Left ventricle myocardium superior (tissue), 1 donor: Measurements from ENCODE around the gene RHEB. TPM values are rescaled to one million over a fixed set of nuclear protein-coding genes. Genes with fewer than 3 reads are reported as not detected.

Experiments
- ATAC-seq: fragments of 200-7000 bp; cut with Tn5 transposase; one replicate; pipeline ENCODE4 v1.9.1; 2020; ENCODE audit warnings: mild to moderate bottlenecking, moderate library complexity
- DNase-seq: peaks from one replicate; pipeline ENCODE4 v3.0.0-alpha.2; 2020
- intact Hi-C: fragments of 100-400 bp; cut with micrococcal nuclease; formaldehyde crosslinking; loops from one replicate; pipeline ENCODE4 v1.11.0; 2022
- total RNA-seq: library from RNA; stranded (reverse); fragmentation: NEBNext Ultra II Directional; extraction: Animal tissue kit (Norgen Biotek cat#: 25700); gene quantifications from one replicate; pipeline ENCODE4 v1.2.1, GENCODE V29; 2021
- donor health status: DM: no; HTN: yes; CAD: no; lungs with severe emphysema.

The RHEB gene
- total RNA-seq, 1 donor from 2014 or later, result 116 TPM

DNA sequence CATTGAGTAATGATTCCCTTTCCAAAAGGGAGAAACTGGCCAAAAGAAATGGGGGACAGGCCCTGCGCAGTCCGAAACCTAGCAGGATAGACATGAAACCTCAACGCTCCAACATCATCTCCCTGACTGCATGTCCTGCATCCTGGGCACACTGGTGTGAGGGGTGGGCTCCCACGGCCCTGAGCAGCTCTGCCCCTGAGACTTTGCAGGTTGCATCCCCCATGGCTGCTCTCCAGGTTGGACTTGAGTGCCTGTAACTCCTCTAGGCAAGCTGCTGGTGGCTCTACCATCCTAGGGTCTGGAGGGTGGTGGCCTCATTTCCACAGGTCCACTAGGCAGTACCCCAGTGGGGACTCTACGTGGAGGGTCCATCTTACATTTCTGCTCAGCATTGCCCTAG lies 63.4 kb downstream of the RHEB start:
- intact Hi-C loops, result no loop called here
- no peak for DNase-seq
- no peak for ATAC-seq

DNA sequence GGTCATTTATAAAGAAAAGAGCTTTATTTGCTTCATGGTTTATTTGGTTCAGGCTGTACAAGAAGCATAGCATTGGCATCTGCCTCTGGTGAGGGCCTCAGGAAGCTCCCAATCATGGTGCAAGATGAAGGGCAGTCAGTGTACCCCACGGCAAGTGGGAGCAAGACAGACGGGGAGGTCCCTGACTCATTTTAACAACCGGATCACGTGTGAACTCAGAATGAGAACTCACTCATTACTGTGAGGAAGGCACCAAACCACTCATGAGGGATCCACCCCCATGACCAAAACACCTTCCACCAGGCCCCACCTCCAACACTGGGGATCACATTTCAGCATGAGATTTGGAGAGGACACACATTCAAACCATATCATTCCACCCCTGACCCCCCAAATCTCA lies 64.0 kb downstream of the RHEB start:
- no peak for ATAC-seq
- intact Hi-C loops, result no loop called here
- DNase-seq, result no peak

DNA sequence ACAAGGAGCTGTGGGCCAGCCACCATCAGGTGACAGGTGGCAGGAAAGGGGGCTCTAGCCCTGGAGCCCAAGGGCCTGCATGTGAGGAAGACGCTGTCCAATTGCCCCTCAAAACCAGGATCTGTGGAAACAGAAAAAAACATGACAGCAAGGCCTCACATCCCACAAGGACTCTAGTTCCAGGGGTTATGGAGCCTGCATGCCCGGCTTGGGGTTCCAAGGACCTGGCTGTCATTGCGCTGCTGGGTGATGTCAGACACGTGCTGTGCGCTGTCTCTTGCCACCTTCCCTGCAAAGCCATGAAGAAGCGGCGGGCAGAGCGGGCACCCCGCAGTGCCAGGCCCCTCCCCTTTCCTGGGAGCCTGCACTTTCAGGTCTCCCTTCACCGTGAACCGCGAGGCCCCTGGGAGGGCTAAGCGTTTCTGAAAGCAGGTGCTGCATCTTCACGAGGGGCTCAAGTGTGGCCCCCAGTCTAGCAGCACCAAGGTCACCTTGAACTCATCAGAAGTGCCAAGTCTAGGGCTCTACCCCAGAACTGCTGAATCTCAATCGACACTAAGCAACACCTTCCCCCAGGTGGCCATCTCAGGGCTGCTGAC lies 64.7 kb downstream of the RHEB start:
- DNase-seq, result no peak
- no peak for ATAC-seq
- intact Hi-C loops, result no loop called here

DNA sequence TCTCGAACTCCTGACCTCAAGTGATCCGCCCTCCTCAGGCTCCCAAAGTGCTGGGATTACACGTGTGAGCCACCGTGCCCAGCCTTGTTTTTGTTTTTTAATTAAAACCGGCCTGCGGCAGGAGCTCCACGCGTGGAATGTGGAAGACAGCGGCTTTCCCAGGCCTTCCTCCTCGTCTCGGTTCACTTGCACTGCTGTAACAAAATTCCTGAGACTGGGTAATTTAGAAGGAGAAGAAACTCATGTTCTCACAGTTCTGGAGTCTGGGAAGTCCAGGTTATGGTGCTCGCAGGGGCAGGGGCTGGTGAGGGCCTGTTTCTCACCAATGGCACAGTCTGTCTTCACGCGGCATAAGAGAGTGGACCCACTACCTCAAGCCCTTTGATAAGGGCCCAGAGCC lies 65.4 kb downstream of the RHEB start:
- no peak for ATAC-seq
- intact Hi-C loops, result no loop called here
- no peak for DNase-seq

DNA sequence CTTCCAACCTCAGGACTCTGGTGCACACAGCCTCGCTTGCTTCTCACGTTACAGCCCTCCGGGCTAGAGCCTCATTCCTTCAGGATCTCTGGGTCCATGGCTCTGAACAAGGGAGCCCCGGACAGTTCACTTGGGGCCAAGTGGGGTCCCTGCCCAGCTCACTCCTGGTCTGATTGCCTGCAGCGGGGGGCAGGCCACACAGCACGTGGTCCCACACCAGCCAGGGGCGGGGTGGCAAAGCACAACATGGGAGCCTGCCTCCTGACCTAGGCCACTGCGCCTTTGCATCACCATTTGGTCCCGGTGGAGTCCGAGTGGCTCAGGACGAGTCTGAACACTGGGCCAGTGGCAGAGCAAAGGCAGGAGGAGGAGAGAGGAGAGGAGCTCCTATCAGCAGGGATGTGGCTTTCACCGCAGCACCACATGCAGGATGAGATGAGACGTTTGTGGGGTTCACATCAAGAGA lies 66.3 kb downstream of the RHEB start:
- intact Hi-C loops, result no loop called here
- DNase-seq (no peak), ATAC-seq (no peak)

DNA sequence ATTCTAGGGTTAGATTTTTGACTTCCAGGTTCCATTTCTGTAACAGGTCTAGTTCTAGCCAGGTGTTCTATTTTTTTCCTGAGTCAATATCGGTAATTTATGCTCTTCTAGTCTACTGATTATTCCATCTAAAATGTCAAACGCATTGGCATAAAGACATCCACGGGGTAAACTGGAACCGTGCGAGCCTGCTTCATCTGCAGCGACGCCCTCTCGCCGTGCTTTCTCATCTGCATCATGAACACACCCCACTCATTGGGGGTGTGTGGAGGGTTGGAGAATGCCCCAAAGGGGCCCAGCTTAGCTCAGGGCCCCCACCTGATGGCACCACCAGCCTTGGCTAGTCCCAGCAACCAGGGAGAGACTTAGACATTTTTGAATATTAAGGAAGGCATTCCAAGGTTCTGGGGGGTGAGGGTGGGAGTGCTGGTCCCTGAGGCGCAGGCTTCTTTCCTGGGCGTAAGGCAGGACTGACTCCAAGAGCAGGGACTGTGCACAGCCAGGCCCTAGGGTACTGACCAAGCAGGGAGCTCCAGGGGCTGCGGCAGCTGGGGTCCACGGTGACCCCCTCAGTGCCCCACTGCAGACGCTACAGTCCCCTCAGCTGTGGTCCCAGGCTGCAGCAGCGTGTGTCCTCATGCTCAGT lies 66.9 kb downstream of the RHEB start:
- intact Hi-C loops, result no loop called here
- ATAC-seq (no peak), DNase-seq (no peak)

DNA sequence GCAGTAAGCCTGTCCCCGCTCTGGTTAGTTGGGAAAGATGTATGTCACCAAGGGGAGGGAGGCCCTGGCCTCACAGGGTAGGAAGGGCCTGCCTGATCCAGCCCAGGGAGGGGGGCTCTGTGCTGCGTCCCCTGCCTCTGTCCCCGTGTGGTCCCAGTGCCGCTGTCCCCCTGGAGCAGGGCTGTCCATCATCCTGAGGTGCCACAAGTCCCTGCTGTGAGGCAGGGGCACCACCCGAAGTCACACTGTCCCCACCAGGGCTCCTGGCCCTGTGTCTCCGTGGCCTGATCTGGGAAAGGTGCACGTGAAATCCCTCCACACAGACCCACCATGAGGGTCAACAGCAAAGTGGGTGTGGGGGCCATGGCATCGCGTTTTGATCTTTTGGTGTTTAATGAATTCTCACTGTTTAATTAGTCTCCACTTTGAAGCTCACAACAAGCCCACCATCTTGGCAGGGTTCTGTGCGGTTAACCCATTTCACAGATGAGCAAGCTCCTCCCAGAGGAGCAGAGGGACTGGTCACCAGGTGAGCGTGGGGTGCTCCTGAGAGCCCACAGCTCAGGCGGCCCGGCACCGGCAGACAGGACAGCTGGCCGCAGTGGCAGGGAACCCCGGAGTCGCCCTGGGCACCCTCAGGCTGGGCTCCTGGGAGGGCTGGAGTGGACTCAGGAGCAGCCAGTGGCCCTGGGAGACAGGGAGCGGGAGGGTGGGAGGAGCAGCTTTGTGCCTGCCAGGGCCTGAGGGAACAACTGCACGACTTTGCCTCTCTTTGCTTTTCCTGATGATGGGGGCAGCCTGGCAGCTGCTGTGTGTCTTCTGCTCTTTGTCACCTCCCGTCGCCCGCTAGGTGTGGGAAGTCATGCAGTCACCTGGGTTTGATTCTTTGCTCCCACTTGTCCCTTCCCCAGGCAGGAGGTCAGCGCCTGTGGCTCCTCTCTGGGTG lies 67.8 kb downstream of the RHEB start:
- DNase-seq (no peak), ATAC-seq (no peak)
- intact Hi-C loops, result no loop called here

DNA sequence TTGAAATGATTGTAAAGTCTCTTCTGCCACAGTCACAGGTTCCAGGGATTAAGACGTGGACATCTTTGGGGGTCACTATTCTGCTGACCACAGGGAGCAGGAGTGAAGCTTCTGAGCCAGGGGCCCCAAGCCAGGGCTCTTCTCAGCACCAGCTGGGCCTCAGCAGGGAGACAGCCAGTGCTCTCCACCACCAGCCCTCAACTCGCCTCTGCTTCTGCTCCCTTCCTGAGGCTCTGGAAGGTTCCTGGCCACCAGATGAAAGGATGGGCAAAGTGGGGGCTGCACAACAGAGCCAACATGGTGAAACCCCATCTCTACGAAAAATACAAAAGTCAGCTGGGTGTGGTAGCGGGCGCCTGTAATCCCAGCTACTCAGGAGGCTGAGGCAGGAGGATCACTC lies 68.5 kb downstream of the RHEB start:
- intact Hi-C loops, result no loop called here
- no peak for ATAC-seq

DNA sequence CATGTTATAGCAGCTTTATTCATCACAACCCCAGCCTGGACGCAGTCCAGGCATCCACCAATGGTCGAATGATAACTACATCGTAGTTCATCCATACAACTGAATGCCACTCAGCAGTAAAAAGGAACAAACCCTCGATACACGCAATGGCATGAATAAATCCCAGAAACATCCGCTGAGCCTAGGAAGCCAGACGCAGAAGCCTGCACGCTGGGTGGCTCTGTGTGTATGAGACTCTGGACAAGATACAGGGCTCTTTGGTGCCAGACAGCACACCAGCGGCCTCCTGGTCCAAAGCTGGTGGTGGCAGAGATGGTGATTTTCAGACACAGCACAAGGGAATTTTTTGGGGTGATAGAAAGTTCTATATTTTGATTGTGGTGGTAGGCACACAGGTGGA lies 69.7 kb downstream of the RHEB start:
- intact Hi-C loops, result loop anchor here (10.0 kb wide), 1 partner anchor 85 kb away; no protein-coding TSS in a partner anchor
- ATAC-seq (no peak), DNase-seq (no peak)

More for the DNA sequence above, 68.5 kb downstream of the RHEB start:
- DNase-seq, result no peak

DNA sequence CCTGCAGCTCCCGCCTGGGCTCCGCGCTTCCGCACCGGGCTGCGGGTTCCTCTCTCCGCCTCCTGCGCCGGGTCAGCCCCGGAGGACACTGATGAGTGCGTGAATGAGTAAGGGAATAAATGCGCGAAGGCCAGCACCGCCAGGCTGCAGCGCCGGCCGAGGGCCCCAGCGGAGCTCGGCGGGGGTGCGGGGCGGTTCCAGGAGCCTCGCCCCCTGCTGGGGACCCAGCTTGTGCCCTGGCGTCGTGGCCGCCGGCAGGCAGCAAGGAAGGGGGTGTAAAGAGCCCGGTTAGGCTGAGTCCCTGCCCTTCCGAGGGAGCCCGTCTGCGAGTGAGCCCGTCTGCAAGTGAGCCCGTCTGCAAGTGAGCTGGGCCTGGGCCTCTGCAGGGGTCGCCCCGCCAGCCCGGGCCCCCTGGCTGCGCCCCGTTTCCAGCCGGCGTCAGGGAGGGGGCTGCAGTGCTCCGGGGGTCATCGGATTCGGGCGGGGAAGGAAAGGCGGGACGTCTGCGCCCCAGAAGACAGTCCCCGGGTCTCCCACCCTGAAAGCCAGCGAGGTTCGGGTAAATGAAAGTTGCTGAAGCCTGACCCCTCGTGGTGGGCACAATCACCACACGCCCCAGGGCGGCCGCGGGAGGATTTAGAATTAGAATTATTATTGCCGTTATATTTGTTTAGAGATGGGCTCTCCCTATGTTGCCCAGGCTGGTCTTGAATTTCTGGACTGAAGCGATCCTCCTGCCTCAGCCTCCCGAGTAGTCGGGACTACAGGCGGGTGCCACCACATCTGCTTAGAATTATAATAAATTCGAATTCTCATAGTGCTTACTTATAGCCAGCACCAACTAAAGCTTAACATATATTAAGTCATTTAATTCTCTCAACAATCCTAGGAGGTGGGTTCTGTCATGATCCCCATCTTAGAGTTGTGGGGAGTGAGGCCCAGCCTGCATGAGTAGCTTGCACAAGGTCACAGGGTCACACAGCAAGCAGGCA lies 71.1 kb downstream of the RHEB start:
- ATAC-seq (peak; percentile 92), DNase-seq (peak; percentile 80)
- intact Hi-C loops, result loop anchor here (10.0 kb wide), 1 partner anchor 84 kb away; no protein-coding TSS in a partner anchor

DNA sequence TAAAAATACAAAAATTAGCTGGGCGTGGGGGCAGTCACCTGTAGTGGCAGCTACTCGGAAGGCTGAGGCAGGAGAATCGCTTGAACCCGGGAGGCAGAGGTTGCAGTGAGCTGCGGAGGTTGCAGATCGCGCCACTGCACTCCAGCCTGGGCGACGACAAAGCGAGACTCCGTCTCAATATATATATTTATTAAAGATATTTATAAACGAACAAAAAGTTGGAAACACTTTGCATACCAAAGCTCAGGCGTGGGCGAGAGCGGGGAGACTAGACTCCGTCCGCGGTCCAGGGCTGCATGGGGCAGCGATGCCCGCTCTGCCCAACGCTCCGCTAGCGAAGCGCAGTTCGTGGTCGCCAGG lies 71.8 kb downstream of the RHEB start:
- intact Hi-C loops, result loop anchor here (10.0 kb wide), 1 partner anchor 83 kb away; no protein-coding TSS in a partner anchor
- ATAC-seq (no peak), DNase-seq (no peak)

DNA sequence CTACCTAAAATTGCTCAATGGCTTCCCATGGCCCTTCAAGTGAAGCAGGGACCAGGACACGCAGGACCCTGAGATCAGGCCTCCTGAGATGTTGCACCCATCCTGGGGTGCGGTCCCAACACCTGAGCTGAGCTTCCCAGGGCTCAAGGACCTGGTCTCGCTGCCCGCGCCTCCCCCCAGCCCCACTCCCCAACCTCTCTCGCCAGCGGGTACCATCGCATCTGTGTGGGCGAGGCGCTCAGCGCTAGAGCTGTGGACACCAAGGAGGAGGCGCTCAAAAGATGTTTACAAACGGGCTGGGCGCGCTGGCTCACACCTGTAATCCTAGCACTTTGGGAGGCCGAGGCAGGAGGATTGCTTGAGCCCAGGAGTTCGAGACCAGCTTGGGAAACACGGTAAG lies 72.4 kb downstream of the RHEB start:
- ATAC-seq (no peak), DNase-seq (no peak)
- intact Hi-C loops, result loop anchor here (10.0 kb wide), 1 partner anchor 83 kb away; no protein-coding TSS in a partner anchor

DNA sequence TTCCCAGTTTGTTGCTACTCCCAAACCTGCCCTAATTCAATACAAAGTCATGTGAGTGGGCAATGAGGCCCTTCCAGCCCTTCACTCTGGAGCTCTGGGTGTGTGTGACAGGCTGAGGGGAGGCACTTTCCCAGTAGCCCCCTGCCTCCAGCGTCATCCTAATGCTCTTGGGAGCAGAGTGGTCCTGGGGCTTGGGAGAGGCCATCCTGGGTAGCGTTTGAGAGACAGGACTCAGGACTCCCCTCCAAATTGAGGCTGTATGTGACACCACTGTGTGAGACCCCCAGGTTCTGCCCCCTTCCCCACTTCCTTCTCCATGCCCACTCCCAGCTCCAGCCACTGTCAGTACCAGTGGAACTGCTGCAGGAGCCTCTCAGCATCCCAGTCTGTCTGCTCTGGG lies 73.3 kb downstream of the RHEB start:
- DNase-seq (no peak), ATAC-seq (no peak)
- intact Hi-C loops, result loop anchor here (10.0 kb wide), 1 partner anchor 82 kb away; no protein-coding TSS in a partner anchor

DNA sequence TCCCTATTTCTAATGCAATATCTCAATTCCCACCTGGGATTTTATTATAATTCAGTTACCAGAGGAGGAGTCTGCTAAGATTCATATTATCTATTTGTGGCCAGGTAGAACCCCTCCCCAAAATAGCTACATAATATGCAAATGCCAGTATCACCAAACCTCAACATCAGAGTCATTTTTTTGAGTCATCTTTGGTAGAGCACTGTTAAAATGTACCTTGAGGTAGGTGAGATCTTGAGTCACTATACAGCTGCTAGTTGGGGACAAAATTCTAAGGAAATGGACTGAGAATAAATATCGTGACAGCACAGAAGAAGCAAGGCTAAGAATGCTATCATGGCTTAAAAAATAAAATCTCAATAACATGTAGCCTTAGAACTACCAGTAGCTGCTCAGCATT lies 75.1 kb downstream of the RHEB start:
- DNase-seq (no peak), ATAC-seq (no peak)
- intact Hi-C loops, result loop anchor here (10.0 kb wide), 1 partner anchor 80 kb away; no protein-coding TSS in a partner anchor

DNA sequence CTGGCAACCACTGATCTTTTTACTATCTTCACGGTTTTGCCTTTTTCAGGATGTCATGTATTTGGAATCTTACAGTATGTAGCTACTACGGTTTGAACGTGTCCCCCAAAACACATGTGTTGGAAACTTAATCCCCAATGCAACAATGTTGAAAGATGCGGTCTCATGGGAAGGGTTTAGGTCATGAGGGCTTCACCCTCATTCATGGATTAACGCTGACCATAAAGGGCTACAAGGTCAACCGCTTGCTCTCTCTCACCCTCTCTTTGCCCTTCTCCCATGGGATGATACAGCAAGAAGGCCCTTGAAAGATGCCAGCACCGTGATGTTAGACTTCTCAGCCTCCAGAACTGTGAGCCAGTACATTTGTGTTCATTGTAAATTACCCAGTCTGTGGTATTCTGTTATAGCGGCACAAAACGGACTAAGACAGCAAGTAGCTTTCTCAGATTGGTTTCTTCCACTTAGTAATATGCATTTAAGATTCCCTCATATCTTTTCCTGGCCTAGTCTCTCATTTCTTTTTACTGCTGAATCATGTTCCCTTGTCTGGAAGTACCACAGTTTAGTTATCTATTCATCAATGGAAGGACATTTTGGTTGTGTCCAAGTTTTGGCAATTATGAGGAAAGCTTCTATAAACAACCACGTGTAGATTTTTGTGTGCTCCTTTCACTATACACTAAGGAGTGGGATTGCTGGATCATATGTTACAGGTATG lies 76.8 kb downstream of the RHEB start:
- ATAC-seq, result no peak
- intact Hi-C loops, result loop anchor here (10.0 kb wide), 1 partner anchor 78 kb away; no protein-coding TSS in a partner anchor
- no peak for DNase-seq

DNA sequence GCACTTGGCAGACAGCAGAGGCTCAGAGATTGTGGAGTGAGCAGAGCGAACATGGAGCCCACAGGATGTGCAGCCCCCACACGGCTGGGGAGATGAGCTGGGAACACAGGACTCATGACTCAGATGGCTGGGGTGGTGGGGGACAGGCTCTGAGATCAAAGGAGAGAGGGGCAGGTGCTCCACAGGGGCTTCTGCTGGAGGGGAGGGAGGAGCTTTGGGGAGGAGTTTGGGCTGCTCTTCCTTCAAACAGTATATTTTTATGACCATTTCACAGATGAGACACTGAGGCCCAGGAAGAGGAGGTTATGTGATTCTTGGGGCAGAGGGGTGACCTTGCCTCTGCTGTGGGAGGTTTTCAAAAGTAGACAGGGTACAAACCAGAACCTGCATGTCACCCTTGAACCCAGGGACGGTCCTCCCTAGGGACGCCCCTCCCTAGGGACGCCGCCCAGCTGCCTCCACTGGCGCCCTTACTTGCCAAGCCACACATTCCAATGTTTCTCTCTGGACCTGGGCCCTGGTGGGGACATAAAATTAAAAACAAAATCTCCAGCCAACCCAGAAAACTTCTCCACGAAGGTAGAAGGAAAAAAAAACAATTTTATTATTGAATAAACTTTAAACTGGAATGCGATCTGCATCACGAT lies 78.8 kb downstream of the RHEB start:
- ATAC-seq (no peak), DNase-seq (no peak)
- intact Hi-C loops, result loop anchor here (10.0 kb wide), 1 partner anchor 76 kb away; no protein-coding TSS in a partner anchor
